ENCODE data around the gene EML6.

Gene EML6

DNA sequence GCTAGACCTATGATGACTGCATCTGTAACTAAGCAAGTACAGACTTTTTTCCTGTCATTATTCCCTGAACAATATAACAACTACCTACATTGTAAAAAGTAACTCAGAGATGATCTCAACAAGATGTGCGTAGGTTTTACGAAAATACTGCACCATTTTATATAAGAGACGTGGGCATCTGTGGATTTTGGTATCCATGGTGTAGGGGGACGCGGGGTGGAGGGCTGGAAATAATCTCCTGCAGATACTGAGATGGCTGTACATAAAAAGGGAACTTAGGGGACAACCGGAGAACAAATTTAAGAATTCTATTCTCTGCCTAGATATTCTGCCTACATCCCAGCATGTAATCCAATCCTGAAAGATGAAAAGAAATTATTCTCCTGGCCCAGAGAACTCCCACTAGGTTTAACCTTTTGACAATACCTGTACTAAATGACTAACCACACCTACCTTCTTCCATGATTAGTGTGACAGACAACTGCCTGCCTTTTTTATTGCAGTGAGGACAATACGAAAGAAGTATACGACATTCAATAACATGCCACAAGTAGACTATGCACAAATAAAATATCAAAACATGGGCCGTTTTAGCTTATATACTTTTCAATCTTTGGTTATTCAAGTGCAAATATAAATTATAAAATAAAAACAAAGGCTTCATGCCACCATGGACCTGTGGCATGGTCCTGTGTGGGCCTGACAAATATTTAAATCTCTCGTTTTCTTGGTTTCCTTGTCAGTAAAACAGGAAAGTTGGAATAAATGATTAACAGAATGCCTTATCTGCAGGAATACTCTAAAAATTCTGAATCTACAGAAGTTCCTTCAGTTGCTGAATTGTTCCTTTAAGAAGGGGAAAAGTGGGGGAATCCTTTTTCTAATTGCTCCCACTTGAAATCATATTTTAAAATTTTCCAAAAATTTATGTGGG, 280.5 kb downstream of the EML6 start:
- H3K9me3 ChIP-seq (replicated peaks in 1 of 2; ENCODE audit: control insufficient read depth in 2 of 2, insufficient read depth in 1 of 2, low read depth in 1 of 2, low read length in 2 of 2): no peaks in the 10 kb centered on the region
- no peak overlapping the region for H3K9ac ChIP-seq (ENCODE audit: low read depth, low read length, poor library complexity)
- no peak overlapping the region for H2AFZ ChIP-seq (ENCODE audit: low read length)
- H2BK120ac ChIP-seq (ENCODE audit: low read depth, low read length): no peak overlapping the region
- H3K4ac ChIP-seq (ENCODE audit: low read length): no peak overlapping the region
- H4K91ac ChIP-seq (ENCODE audit: low read depth, low read length, poor library complexity): no peak overlapping the region
- H4K8ac ChIP-seq (ENCODE audit: low read depth, low read length): no peak overlapping the region
- H3K27ac ChIP-seq (replicated peaks; ENCODE audit: low read length): no peak overlapping the region
- H3K27me3 ChIP-seq (ENCODE audit: control insufficient read depth in 3 of 3, insufficient read depth in 3 of 3, low read depth in 1 of 3, low read length in 3 of 3): no peaks in the 10 kb centered on the region
- H3K4me1 ChIP-seq (ENCODE audit: control insufficient read depth in 2 of 2, insufficient read depth in 1 of 2, low read depth in 1 of 2, low read length in 2 of 2): peaks cover 2 to 4% of the 10 kb centered on the region in 2 donors
- H2AK5ac ChIP-seq (ENCODE audit: low read depth, low read length): no peak overlapping the region
- peaks cover 1% of the 10 kb centered on the region for H3K79me1 ChIP-seq (ENCODE audit: low read depth, low read length)
- H3K23ac ChIP-seq (ENCODE audit: low read depth, low read length, poor library complexity): no peak overlapping the region
- no peak overlapping the region for H3K4me3 ChIP-seq (ENCODE audit: low read length in 2 of 2)
- peaks cover 0 to 6% of the 10 kb centered on the region in 2 donors for H3K36me3 ChIP-seq (replicated peaks in 1 of 2; ENCODE audit: control insufficient read depth in 2 of 2, insufficient read depth in 2 of 2, low read length in 2 of 2)
- H3K14ac ChIP-seq (ENCODE audit: low read length): no peak overlapping the region
- DNase-seq (ENCODE audit: low spot score): no peak
- no peak overlapping the region for H2BK5ac ChIP-seq (ENCODE audit: low read length)
- WGBS, 2 donors (ENCODE audit: extremely low coverage in 2 of 2, insufficient read length in 2 of 2, insufficient replicate concordance in 1 of 2): no CpG with 5 or more reads among the region's 10 CpGs
- no peak overlapping the region for H2BK12ac ChIP-seq (ENCODE audit: low read length)
- H3K18ac ChIP-seq (ENCODE audit: low read length): no peak overlapping the region
- no peak overlapping the region for H3K4me2 ChIP-seq (ENCODE audit: insufficient read depth, low read length, poor library complexity, severe bottlenecking)
- no peak overlapping the region for H2BK15ac ChIP-seq (ENCODE audit: low read length)

DNA sequence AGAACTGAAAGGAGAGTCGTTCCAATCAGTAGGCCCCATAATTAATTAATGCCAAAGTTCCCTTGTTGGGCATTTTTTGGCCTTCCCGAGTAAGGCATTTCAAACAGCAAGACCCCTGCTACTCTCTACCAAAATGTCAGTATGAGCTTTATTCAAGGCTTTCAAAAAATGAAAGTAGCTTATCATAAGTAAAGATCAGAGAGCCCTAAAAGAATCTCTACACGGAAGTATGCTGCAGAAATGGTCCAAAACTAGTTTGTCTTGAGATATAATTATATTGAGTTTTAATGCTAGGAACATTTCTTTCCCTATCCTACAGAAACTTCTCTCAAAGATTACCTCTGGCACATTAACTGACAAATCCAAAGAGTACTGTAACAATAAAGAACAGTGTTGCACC, 282.8 kb downstream of the EML6 start:
- Histone ChIP-seq H3K4me1 (ENCODE audit: control insufficient read depth in 2 of 2, insufficient read depth in 1 of 2, low read depth in 1 of 2, low read length in 2 of 2) (peaks cover 5 to 7% of the 10 kb centered on the region in 2 donors), H3K27ac (replicated peaks; ENCODE audit: low read length) (no peak overlapping the region)
- no peak for DNase-seq (ENCODE audit: low spot score)

DNA sequence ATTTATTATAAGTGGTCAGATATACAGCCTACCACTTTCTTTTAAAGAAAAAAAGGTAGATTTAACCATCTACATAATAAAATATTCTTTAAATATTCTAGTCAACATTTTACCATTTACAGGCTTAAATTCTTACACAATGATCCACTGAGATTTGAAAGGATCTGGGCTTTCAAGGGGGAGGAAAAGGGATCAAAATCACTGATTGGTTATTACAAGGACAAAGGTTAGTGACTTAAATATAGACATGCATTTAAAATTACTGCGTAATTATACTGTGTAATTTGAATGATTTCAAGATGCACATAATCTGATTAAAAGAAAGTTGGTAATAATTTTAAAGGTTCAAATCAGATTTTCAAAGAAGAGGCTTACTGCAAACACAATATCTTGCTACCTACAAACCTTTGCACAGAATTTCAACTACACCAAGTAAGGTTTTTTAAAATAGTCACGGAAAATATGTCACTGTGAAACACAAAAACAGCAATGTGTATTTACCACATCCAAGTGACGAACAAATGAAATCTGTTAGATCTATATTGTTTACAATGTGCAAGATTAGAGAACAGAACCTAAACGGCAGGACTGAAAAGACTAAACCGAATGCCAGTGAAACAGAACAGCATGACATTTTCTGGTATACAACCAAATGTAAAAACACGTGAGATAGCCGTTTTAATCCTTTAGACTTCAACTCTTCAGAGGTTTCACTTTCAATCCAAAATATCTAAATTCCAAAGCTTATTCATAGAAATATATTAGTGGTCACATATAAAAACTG, 286.0 kb downstream of the EML6 start:
- Histone ChIP-seq H2AFZ (ENCODE audit: low read length) (no peak overlapping the region), H2AK5ac (ENCODE audit: low read depth, low read length) (no peak overlapping the region), H3K23ac (ENCODE audit: low read depth, low read length, poor library complexity) (no peak overlapping the region), H3K4me3 (ENCODE audit: low read length in 2 of 2) (no peak overlapping the region), H3K79me1 (ENCODE audit: low read depth, low read length) (no peaks in the 10 kb centered on the region), H3K14ac (ENCODE audit: low read length) (no peak overlapping the region), H2BK12ac (ENCODE audit: low read length) (no peak overlapping the region), H3K36me3 (replicated peaks in 1 of 2; ENCODE audit: control insufficient read depth in 2 of 2, insufficient read depth in 2 of 2, low read length in 2 of 2) (peaks cover 0 to 14% of the 10 kb centered on the region in 2 donors), H4K8ac (ENCODE audit: low read depth, low read length) (no peak overlapping the region), H3K9me3 (replicated peaks in 1 of 2; ENCODE audit: control insufficient read depth in 2 of 2, insufficient read depth in 1 of 2, low read depth in 1 of 2, low read length in 2 of 2) (no peaks in the 10 kb centered on the region), H3K4me1 (ENCODE audit: control insufficient read depth in 2 of 2, insufficient read depth in 1 of 2, low read depth in 1 of 2, low read length in 2 of 2) (peaks cover 7 to 15% of the 10 kb centered on the region in 2 donors), H2BK120ac (ENCODE audit: low read depth, low read length) (no peak overlapping the region), H4K91ac (ENCODE audit: low read depth, low read length, poor library complexity) (no peak overlapping the region), H3K4ac (ENCODE audit: low read length) (no peak overlapping the region), H3K9ac (ENCODE audit: low read depth, low read length, poor library complexity) (no peak overlapping the region), H2BK15ac (ENCODE audit: low read length) (no peak overlapping the region), H3K4me2 (ENCODE audit: insufficient read depth, low read length, poor library complexity, severe bottlenecking) (no peak overlapping the region), H2BK5ac (ENCODE audit: low read length) (no peak overlapping the region), H3K18ac (ENCODE audit: low read length) (no peak overlapping the region), H3K27ac (replicated peaks; ENCODE audit: low read length) (no peak overlapping the region), H3K27me3 (ENCODE audit: control insufficient read depth in 3 of 3, insufficient read depth in 3 of 3, low read depth in 1 of 3, low read length in 3 of 3) (no peaks in the 10 kb centered on the region)
- no CpG with 5 or more reads among the region's 7 CpGs for WGBS, 2 donors (ENCODE audit: extremely low coverage in 2 of 2, insufficient read length in 2 of 2, insufficient replicate concordance in 1 of 2)
- DNase-seq (ENCODE audit: low spot score): no peak

More for the DNA sequence above, 282.8 kb downstream of the EML6 start:
- Histone ChIP-seq H3K4me2 (ENCODE audit: insufficient read depth, low read length, poor library complexity, severe bottlenecking) (no peak overlapping the region), H2BK5ac (ENCODE audit: low read length) (no peak overlapping the region), H3K9me3 (replicated peaks in 1 of 2; ENCODE audit: control insufficient read depth in 2 of 2, insufficient read depth in 1 of 2, low read depth in 1 of 2, low read length in 2 of 2) (no peaks in the 10 kb centered on the region), H3K36me3 (replicated peaks in 1 of 2; ENCODE audit: control insufficient read depth in 2 of 2, insufficient read depth in 2 of 2, low read length in 2 of 2) (peaks cover 0 to 17% of the 10 kb centered on the region in 2 donors), H3K27me3 (ENCODE audit: control insufficient read depth in 3 of 3, insufficient read depth in 3 of 3, low read depth in 1 of 3, low read length in 3 of 3) (no peaks in the 10 kb centered on the region), H3K79me1 (ENCODE audit: low read depth, low read length) (peaks cover 1% of the 10 kb centered on the region), H4K91ac (ENCODE audit: low read depth, low read length, poor library complexity) (no peak overlapping the region), H2BK15ac (ENCODE audit: low read length) (no peak overlapping the region), H3K18ac (ENCODE audit: low read length) (no peak overlapping the region), H2AK5ac (ENCODE audit: low read depth, low read length) (no peak overlapping the region), H3K23ac (ENCODE audit: low read depth, low read length, poor library complexity) (no peak overlapping the region), H4K8ac (ENCODE audit: low read depth, low read length) (no peak overlapping the region), H2AFZ (ENCODE audit: low read length) (no peak overlapping the region), H2BK12ac (ENCODE audit: low read length) (no peak overlapping the region), H3K14ac (ENCODE audit: low read length) (no peak overlapping the region), H2BK120ac (ENCODE audit: low read depth, low read length) (no peak overlapping the region), H3K9ac (ENCODE audit: low read depth, low read length, poor library complexity) (no peak overlapping the region), H3K4ac (ENCODE audit: low read length) (no peak overlapping the region), H3K4me3 (ENCODE audit: low read length in 2 of 2) (no peak overlapping the region)
- no CpG with 5 or more reads among the region's 3 CpGs for WGBS, 2 donors (ENCODE audit: extremely low coverage in 2 of 2, insufficient read length in 2 of 2, insufficient replicate concordance in 1 of 2)

DNA sequence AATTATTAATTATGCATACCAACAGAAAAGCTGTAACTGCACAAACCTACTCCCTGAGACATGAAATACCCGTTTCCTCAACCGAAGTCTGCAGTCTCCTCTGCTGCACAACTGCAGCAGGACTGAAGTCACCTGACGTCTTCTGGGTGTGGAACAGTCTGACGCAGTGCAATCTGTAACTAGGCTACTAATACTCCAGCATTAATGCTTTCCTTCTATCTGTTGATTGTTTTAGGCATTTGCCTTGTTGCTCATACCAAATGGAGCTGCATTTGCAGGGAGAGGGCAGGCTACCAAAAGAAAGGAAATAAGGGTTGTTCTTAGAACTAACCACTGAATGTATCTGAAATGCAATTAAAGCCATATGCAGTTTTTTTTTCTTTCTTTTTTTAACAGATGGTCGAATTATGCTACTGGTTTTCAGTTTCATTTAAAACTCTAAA, 286.7 kb downstream of the EML6 start:
- H3K4me1 ChIP-seq (ENCODE audit: control insufficient read depth in 2 of 2, insufficient read depth in 1 of 2, low read depth in 1 of 2, low read length in 2 of 2): peaks cover 7 to 15% of the 10 kb centered on the region in 2 donors
- H2BK12ac ChIP-seq (ENCODE audit: low read length): no peak overlapping the region
- no peak overlapping the region for H3K4me3 ChIP-seq (ENCODE audit: low read length in 2 of 2)
- no peak overlapping the region for H3K23ac ChIP-seq (ENCODE audit: low read depth, low read length, poor library complexity)
- DNase-seq (ENCODE audit: low spot score): no peak
- no peak overlapping the region for H3K4ac ChIP-seq (ENCODE audit: low read length)
- H3K14ac ChIP-seq (ENCODE audit: low read length): no peak overlapping the region
- no peaks in the 10 kb centered on the region for H3K27me3 ChIP-seq (ENCODE audit: control insufficient read depth in 3 of 3, insufficient read depth in 3 of 3, low read depth in 1 of 3, low read length in 3 of 3)
- no peak overlapping the region for H2BK120ac ChIP-seq (ENCODE audit: low read depth, low read length)
- no peak overlapping the region for H3K9ac ChIP-seq (ENCODE audit: low read depth, low read length, poor library complexity)
- H2AK5ac ChIP-seq (ENCODE audit: low read depth, low read length): no peak overlapping the region
- no peak overlapping the region for H3K4me2 ChIP-seq (ENCODE audit: insufficient read depth, low read length, poor library complexity, severe bottlenecking)
- no peak overlapping the region for H4K8ac ChIP-seq (ENCODE audit: low read depth, low read length)
- H3K36me3 ChIP-seq (replicated peaks in 1 of 2; ENCODE audit: control insufficient read depth in 2 of 2, insufficient read depth in 2 of 2, low read length in 2 of 2): peaks cover 0 to 11% of the 10 kb centered on the region in 2 donors
- no peak overlapping the region for H3K18ac ChIP-seq (ENCODE audit: low read length)
- no peak overlapping the region for H4K91ac ChIP-seq (ENCODE audit: low read depth, low read length, poor library complexity)
- H2AFZ ChIP-seq (ENCODE audit: low read length): no peak overlapping the region
- no CpG with 5 or more reads among the region's 5 CpGs for WGBS, 2 donors (ENCODE audit: extremely low coverage in 2 of 2, insufficient read length in 2 of 2, insufficient replicate concordance in 1 of 2)
- H2BK15ac ChIP-seq (ENCODE audit: low read length): no peak overlapping the region
- no peaks in the 10 kb centered on the region for H3K79me1 ChIP-seq (ENCODE audit: low read depth, low read length)
- H2BK5ac ChIP-seq (ENCODE audit: low read length): no peak overlapping the region
- H3K9me3 ChIP-seq (replicated peaks in 1 of 2; ENCODE audit: control insufficient read depth in 2 of 2, insufficient read depth in 1 of 2, low read depth in 1 of 2, low read length in 2 of 2): peaks cover 0 to 2% of the 10 kb centered on the region in 2 donors
- H3K27ac ChIP-seq (replicated peaks; ENCODE audit: low read length): no peak overlapping the region

Measured in neuronal stem cell (in vitro differentiated cells).